ENCODE data around the gene ATP5F1B. TPM values are rescaled to one million over a fixed set of nuclear protein-coding genes. Genes with fewer than 3 reads are reported as not detected.

ATP5F1B gene
- total and polyA plus RNA-seq, 9 of the 15 experiments (the other 6 are each of a cell fraction or from before 2014, with no cell fraction given): 908 to 3,125 (median 1,482) TPM

DNA sequence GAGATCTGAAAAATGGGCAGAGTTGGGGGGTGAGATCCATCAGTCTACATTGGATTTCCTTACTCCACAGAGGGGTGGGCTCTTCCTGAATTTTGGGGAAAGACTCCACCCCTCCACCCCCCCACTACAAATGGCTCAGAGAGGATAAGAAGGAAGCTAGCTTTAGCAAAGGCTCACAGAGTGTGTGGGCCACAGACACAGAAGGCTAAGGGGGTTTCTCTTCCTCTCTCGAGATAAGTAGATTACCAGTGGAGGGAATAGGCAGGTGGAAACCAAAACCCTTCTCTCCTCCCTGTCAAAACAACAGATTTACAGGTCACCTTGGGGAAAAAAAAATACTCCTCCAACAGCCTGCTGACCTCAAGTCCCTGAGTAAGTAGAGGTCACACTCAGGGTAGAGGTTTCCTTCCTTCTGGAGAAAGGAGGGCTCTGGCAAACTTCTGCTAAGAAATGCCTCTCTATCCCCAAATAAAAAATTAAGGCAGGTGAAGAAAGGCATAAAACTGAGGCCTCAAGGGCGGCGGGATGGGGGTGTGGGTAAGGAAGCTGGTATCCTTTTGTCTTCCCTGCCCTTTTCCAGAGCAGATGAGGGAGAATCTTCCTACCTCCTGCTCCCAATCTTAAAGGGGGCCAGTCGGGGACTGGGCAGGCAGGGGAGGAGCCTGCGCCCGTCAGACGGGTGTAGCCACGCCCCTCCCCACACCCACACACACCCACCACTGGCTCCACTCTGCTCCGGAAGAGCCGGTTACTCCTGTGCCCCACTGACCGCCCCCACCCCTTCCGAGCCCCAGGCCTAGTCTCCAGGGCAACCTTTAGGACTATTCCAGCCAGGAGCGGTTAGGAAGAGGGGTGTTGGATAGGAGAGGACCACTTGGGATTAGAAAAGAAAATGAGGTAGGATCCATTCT lies 13.7 kb downstream of the ATP5F1B start (continued):
- TF ChIP-seq, protein P1, sequence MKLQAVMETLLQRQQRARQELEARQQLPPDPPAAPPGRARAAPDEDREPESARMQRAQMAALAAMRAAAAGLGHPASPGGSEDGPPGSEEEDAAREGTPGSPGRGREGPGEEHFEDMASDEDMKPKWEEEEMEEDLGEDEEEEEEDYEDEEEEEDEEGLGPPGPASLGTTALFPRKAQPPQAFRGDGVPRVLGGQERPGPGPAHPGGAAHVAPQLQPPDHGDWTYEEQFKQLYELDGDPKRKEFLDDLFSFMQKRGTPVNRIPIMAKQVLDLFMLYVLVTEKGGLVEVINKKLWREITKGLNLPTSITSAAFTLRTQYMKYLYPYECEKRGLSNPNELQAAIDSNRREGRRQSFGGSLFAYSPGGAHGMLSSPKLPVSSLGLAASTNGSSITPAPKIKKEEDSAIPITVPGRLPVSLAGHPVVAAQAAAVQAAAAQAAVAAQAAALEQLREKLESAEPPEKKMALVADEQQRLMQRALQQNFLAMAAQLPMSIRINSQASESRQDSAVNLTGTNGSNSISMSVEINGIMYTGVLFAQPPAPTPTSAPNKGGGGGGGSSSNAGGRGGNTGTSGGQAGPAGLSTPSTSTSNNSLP (IDR thresholded peaks at IDR 0.05; ENCODE audit: borderline replicate concordance, low read depth, low read length): no peak
- TF ChIP-seq FOXK1 (CRISPR knock-in tag; IDR thresholded peaks at IDR 0.05; ENCODE audit: borderline replicate concordance) (no peak), CBX2 (IDR thresholded peaks at IDR 0.05; ENCODE audit: insufficient read depth, low read length, poor library complexity, severe bottlenecking) (no peak), MBD2 (IDR thresholded peaks at IDR 0.05; ENCODE audit: borderline replicate concordance, low read depth) (no peak), ZNF589 (CRISPR knock-in tag; IDR thresholded peaks at IDR 0.05; ENCODE audit: low read depth) (no peak), SIN3A (IDR thresholded peaks at IDR 0.05; ENCODE audit: borderline replicate concordance in 2 of 2, control insufficient read depth in 1 of 2, low read depth in 2 of 2, low read length in 2 of 2) (no peak), TSC22D4 (tag; IDR thresholded peaks at IDR 0.05) (no peak), RB1 (IDR thresholded peaks at IDR 0.05; ENCODE audit: low read depth) (no peak), SMARCB1 (IDR thresholded peaks at IDR 0.05; ENCODE audit: insufficient read length, low read depth) (peak; percentile 30), ZNF3 (CRISPR knock-in tag; IDR thresholded peaks at IDR 0.05) (no peak), NR2C1 (IDR thresholded peaks at IDR 0.05) (peak; percentile 22; the same call in 1 of the 2 replicates), NR2C1 (tag; IDR thresholded peaks at IDR 0.05) (no peak), U2AF2 (optimal IDR thresholded peaks at IDR 0.05; ENCODE audit: low read depth, low read length) (no peak), ZNF174 (CRISPR knock-in tag; IDR thresholded peaks at IDR 0.05) (no peak), GTF2A2 (tag; IDR thresholded peaks at IDR 0.05) (no peak), ZNF696 (CRISPR knock-in tag; conservative IDR thresholded peaks at IDR 0.05) (no peak), NUFIP1 (IDR thresholded peaks at IDR 0.05; ENCODE audit: partially characterized antibody) (no peak), TRIM28 (IDR thresholded peaks at IDR 0.05) (no peak), PHB (CRISPR knock-in tag; IDR thresholded peaks at IDR 0.05) (no peak), MTA3 (IDR thresholded peaks at IDR 0.05; ENCODE audit: borderline replicate concordance) (no peak)
- TF ChIP-seq, protein P2, sequence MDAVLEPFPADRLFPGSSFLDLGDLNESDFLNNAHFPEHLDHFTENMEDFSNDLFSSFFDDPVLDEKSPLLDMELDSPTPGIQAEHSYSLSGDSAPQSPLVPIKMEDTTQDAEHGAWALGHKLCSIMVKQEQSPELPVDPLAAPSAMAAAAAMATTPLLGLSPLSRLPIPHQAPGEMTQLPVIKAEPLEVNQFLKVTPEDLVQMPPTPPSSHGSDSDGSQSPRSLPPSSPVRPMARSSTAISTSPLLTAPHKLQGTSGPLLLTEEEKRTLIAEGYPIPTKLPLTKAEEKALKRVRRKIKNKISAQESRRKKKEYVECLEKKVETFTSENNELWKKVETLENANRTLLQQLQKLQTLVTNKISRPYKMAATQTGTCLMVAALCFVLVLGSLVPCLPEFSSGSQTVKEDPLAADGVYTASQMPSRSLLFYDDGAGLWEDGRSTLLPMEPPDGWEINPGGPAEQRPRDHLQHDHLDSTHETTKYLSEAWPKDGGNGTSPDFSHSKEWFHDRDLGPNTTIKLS (IDR thresholded peaks at IDR 0.05; ENCODE audit: borderline replicate concordance, low read depth): no peak
- TF ChIP-seq, protein P3, sequence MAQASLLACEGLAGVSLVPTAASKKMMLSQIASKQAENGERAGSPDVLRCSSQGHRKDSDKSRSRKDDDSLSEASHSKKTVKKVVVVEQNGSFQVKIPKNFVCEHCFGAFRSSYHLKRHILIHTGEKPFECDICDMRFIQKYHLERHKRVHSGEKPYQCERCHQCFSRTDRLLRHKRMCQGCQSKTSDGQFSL (CRISPR knock-in tag; IDR thresholded peaks at IDR 0.05): peak; percentile 82; the same call in 1 of the 2 replicates
- TF ChIP-seq, protein P3 (tag; IDR thresholded peaks at IDR 0.05): peak in 1 of 2 experiments; percentile 66; a peak in 2 of 4 replicates
